Naive thymus-derived CD4-positive, alpha-beta T cell (primary cell): Measurements from ENCODE around the gene RNF207. TPM values are rescaled to one million over a fixed set of nuclear protein-coding genes. Genes with fewer than 3 reads are reported as not detected.

ENCODE experiments used
- ATAC-seq: fragments of 150-1000 bp; cut with Tn5 transposase; 2 replicates; pipeline ENCODE4 v1.10.0; 2021; ENCODE audit warnings: mild to moderate bottlenecking, moderate library complexity
- CTCF ChIA-PET: fragments of 350-600 bp; sonication (Branson Sonifier 250); formaldehyde crosslinking; loops from one replicate; lab custom pipeline; 2021; ENCODE audit warnings: antibody characterized with exemption; lab: Charles Lee
- POLR2A ChIA-PET: fragments of 350-600 bp; sonication (Branson Sonifier 250); formaldehyde crosslinking; loops from one replicate; lab custom pipeline; 2021; ENCODE audit warnings: antibody characterized with exemption, inconsistent platforms; lab: Charles Lee
- DNase-seq, 9 donors: peaks; one replicate each; pipeline versions ENCODE4 v3.0.0 to v3.0.0-alpha.2; 2020 to 2022; ENCODE audit warnings: mixed read lengths in 1 of 9
- H3K27ac ChIP-seq: one replicate; pipeline ENCODE4 v1.7.0; 2013; ENCODE audit warnings: mild to moderate bottlenecking, low read depth, low read length, moderate library complexity
- H3K27me3 ChIP-seq, 2 donors: one replicate each; pipeline ENCODE4 v1.7.0; 2013; ENCODE audit warnings: low read length in 2 of 2, mild to moderate bottlenecking in 2 of 2, moderate library complexity in 2 of 2; ENCODE audit not compliant: control insufficient read depth in 2 of 2, insufficient read depth in 2 of 2
- H3K36me3 ChIP-seq, 3 experiments: 1 replicate in 2 of 3; 2 replicates in 1 of 3; pipeline ENCODE4 v1.7.0; 2013; ENCODE audit warnings: low read length in 3 of 3, mild to moderate bottlenecking in 3 of 3, moderate library complexity in 1 of 3; ENCODE audit not compliant: insufficient read depth in 3 of 3, control insufficient read depth in 2 of 3
- H3K4me1 ChIP-seq, 2 donors: one replicate each; pipeline ENCODE4 v1.7.0; 2013; ENCODE audit warnings: low read length in 2 of 2, mild to moderate bottlenecking in 2 of 2, moderate library complexity in 1 of 2; ENCODE audit not compliant: control insufficient read depth in 2 of 2, insufficient read depth in 2 of 2
- H3K4me3 ChIP-seq: 2 replicates; pipeline ENCODE4 v1.7.0; 2013; ENCODE audit warnings: mild to moderate bottlenecking, low read length
- H3K9me3 ChIP-seq, 3 experiments: 1 replicate in 2 of 3; 2 replicates in 1 of 3; pipeline ENCODE4 v1.7.0; 2013; ENCODE audit warnings: low read length in 3 of 3; ENCODE audit not compliant: control insufficient read depth in 2 of 3
- H3K27ac Mint-ChIP-seq, 9 donors: one replicate each; pipeline ENCODE4 v1.8.0; 2020 to 2022; ENCODE audit warnings: mixed read lengths in 9 of 9, mild to moderate bottlenecking in 8 of 9, moderate library complexity in 5 of 9, inconsistent platforms in 2 of 9
- H3K27me3 Mint-ChIP-seq, 5 donors: one replicate each; pipeline ENCODE4 v1.8.0; 2021 to 2022; ENCODE audit warnings: mixed read lengths in 5 of 5, mild to moderate bottlenecking in 1 of 5
- H3K36me3 Mint-ChIP-seq, 5 donors: one replicate each; pipeline ENCODE4 v1.8.0; 2020 to 2022; ENCODE audit warnings: mixed read lengths in 5 of 5, mild to moderate bottlenecking in 3 of 5, inconsistent platforms in 1 of 5
- H3K4me1 Mint-ChIP-seq, 7 donors: one replicate each; pipeline ENCODE4 v1.8.0; 2020 to 2022; ENCODE audit warnings: mixed read lengths in 7 of 7, mild to moderate bottlenecking in 3 of 7, inconsistent platforms in 1 of 7
- H3K4me3 Mint-ChIP-seq, 10 donors: one replicate each; pipeline ENCODE4 v1.8.0; 2020 to 2022; ENCODE audit warnings: mild to moderate bottlenecking in 10 of 10, mixed read lengths in 10 of 10, moderate library complexity in 6 of 10, inconsistent platforms in 2 of 10
- H3K9me3 Mint-ChIP-seq, 11 donors: one replicate each; pipeline ENCODE4 v1.8.0; 2020 to 2022; ENCODE audit warnings: mixed read lengths in 11 of 11, mild to moderate bottlenecking in 4 of 11, inconsistent platforms in 1 of 11, moderate library complexity in 1 of 11
- intact Hi-C, 2 donors: fragments of 100-400 bp; cut with micrococcal nuclease; formaldehyde crosslinking; loops; one replicate each; pipeline ENCODE4 v1.15.1; 2023
- polyA plus RNA-seq, 2 donors: library from polyadenylated mRNA; unstranded; fragments of 300-500 nt; fragmentation: Illumina TruSeq; gene quantifications; one replicate each; pipeline ENCODE4 v1.2.3, GENCODE V29; 2021
- total RNA-seq, 6 experiments: library from RNA in 5 of 6; stranded (reverse) in 5 of 6; gene quantifications; 1 replicate in 5 of 6; 2 replicates in 1 of 6; pipeline ENCODE4 v1.2.3 and lab custom pipeline; 2021 to 2026

Gene RNF207
- total and polyA plus RNA-seq, 7 experiments from 2014 or later = 0.09 to 83.6 (median 0.81) TPM

DNA sequence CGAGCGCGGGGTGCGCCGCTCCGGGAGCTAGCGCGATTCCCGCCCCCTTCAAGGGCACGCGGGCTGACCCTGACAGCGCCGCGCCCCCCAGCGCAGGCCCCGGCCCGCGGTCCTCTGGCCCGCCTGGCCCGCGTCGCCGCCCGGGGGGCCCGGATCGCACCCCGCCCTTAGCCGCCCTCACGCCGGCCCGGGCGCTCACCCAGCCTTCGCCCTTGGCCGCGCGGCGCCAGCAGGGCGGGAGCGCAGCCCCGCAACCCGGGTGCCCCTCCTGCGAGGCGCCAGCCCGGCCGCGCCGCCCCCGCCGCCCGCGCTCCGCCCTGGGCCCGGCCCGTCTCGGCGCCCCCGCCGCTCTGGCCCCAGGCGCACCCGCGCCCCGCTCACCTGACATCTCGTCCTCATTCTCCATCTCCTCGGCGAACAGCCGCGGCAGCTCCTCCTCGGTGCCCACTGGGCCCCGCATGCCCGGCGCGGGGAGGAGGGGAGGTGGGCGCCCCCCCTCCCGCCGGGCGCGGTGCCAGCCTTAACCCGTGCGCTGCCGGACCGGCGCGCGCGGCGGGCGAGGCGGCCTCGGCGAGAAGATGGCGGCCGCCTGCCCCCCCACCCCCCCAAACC, 26.2 kb upstream of the RNF207 start:
- POLR2A ChIA-PET = no interaction called here
- Mint-ChIP-seq H3K9me3 (peaks cover 0 to 2% (median 0%) of the 10 kb centered on the region in 11 donors), H3K4me3 (peak overlapping the region in 1 of 10 donors; percentile 84), H3K27me3 (peaks cover 29 to 46% (median 33%) of the 10 kb centered on the region in 5 donors), H3K4me1 (peaks cover 10 to 40% (median 27%) of the 10 kb centered on the region in 7 donors), H3K27ac (no peak overlapping the region), H3K36me3 (peaks cover 0 to 5% (median 2%) of the 10 kb centered on the region in 5 donors)
- Histone ChIP-seq H3K27me3 (peaks cover 3 to 13% of the 10 kb centered on the region in 2 donors), H3K36me3 (peaks cover 0 to 3% (median 0%) of the 10 kb centered on the region in 3 experiments), H3K27ac (no peak overlapping the region), H3K4me1 (no peaks in the 10 kb centered on the region), H3K4me3 (no peak overlapping the region), H3K9me3 (no peaks in the 10 kb centered on the region)
- CTCF ChIA-PET = no interaction called here
- no peak for ATAC-seq
- no peak for DNase-seq
- intact Hi-C loops = no loop called here

DNA sequence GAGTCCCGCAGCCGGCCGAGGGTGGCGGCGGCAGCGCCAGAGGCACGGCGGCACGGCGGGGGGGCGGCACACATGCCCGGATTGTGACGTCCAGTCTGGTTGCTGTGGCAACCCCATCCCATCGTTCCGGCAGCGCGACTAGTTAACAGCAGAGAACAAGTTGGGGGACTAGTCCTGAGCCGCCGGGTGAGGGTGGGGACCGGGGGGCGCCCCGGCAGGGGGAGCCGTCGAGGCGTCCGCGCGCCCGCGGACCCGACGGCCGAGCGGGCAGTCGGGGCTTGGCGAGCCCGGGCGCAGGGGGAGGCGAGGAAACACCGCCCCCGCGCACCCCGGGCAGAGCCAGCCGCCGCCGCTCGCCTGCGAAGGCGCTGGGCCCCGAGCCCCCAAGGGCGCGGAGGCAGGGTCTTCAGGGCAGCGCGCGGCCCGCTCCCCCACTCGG, 25.6 kb upstream of the RNF207 start, which contains the start of gene CHD5:
TSS of gene CHD5 (minus strand) at position 54 of the 439 bp plus-strand sequence. CDS start 298 bp downstream, outside the sequence.
- H3K27ac Mint-ChIP-seq = no peak within 1 kb of the TSS
- no peak for DNase-seq
- H3K36me3 Mint-ChIP-seq = peaks cover 0 to 5% (median 2%) of the 10 kb centered on the region in 5 donors
- peak; percentile 29 for ATAC-seq
- H3K27me3 ChIP-seq = peaks cover 3 to 13% of the 10 kb centered on the region in 2 donors
- peaks cover 29 to 46% (median 33%) of the 10 kb centered on the region in 5 donors for H3K27me3 Mint-ChIP-seq
- no peak within 1 kb of the TSS for H3K4me3 ChIP-seq
- H3K9me3 ChIP-seq = no peaks in the 10 kb centered on the region
- H3K36me3 ChIP-seq = peaks cover 0 to 6% (median 0%) of the 10 kb centered on the region in 3 experiments
- H3K27ac ChIP-seq = no peak within 1 kb of the TSS
- intact Hi-C loops = no loop called here
- H3K4me3 Mint-ChIP-seq = peak within 1 kb of the TSS in 9 of 10 donors; percentile 58 to 84 (median 74)
- ChIA-PET CTCF (no interaction called here), POLR2A (no interaction called here)
- H3K9me3 Mint-ChIP-seq = peaks cover 0 to 2% (median 0%) of the 10 kb centered on the region in 11 donors
- peaks cover 10 to 40% (median 27%) of the 10 kb centered on the region in 7 donors for H3K4me1 Mint-ChIP-seq
- H3K4me1 ChIP-seq = no peaks in the 10 kb centered on the region

DNA sequence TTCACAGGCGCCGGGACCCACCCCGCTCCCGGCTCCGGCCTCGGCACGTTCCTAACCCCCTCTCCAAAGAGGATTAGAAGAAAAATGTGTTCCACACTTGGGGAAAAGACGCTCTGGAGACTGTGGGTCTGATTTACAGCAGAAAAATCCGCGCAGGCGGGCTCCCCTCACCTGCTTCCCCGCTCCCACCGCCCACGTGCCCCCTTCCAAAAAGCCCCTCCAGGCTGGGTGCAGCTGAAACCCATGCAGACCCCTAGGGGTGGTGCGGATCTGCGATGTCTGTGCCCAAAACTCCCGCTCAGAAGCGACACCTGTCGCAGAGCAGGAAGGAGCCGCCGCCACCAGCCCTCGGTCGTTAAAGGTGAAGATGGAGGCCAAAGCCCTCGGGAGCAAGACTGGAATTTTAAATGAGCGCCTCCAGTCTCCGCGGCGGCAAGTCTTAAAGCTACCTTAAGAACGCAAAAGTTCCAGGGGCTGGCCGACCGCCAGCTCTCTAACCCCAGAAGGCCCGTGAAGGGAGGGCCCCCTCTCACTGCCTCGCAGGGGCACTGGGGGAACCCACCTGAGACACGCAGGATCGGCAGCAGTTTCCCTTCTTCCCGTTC, 25.1 kb upstream of the RNF207 start:
- ChIA-PET CTCF (no interaction called here), POLR2A (no interaction called here)
- intact Hi-C loops = no loop called here
- Mint-ChIP-seq H3K27me3 (peaks cover 29 to 46% (median 33%) of the 10 kb centered on the region in 5 donors), H3K4me1 (peaks cover 12 to 42% (median 27%) of the 10 kb centered on the region in 7 donors), H3K27ac (no peak overlapping the region), H3K9me3 (peaks cover 0 to 2% (median 0%) of the 10 kb centered on the region in 11 donors), H3K36me3 (peaks cover 0 to 7% (median 3%) of the 10 kb centered on the region in 5 donors), H3K4me3 (peak overlapping the region in 9 of 10 donors; percentile 58 to 82 (median 70))
- Histone ChIP-seq H3K27me3 (peaks cover 3 to 13% of the 10 kb centered on the region in 2 donors), H3K27ac (no peak overlapping the region), H3K4me1 (no peaks in the 10 kb centered on the region), H3K4me3 (no peak overlapping the region), H3K9me3 (no peaks in the 10 kb centered on the region), H3K36me3 (peaks cover 0 to 12% (median 0%) of the 10 kb centered on the region in 3 experiments)
- ATAC-seq = no peak
- no peak for DNase-seq

DNA sequence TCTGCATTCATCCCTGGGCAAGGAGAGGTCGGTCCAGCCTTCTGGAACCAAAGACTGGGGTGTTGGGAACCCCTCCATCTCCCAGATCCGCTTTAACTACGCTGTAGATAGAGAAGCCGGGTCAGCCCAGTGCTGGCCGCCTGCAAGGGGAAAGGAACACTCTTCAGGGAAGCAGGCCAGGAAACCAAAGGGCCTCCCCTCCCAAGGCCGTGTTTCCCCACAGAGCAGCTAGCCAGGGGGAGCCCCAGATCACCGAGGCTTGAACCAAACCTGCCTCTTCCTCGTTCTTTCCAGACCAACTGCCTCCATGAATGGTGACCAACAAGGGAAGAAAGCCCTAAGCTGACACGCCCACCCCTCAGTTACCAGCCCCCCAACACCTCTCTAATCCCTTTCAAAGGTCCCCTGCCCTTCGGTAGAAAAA, 24.6 kb upstream of the RNF207 start:
- Histone ChIP-seq H3K36me3 (peaks cover 0 to 15% (median 0%) of the 10 kb centered on the region in 3 experiments), H3K27me3 (peaks cover 3 to 13% of the 10 kb centered on the region in 2 donors), H3K9me3 (no peaks in the 10 kb centered on the region), H3K27ac (no peak overlapping the region), H3K4me1 (no peaks in the 10 kb centered on the region), H3K4me3 (no peak overlapping the region)
- Mint-ChIP-seq H3K9me3 (peaks cover 0 to 2% (median 0%) of the 10 kb centered on the region in 11 donors), H3K4me1 (peaks cover 15 to 45% (median 27%) of the 10 kb centered on the region in 7 donors), H3K27ac (peak overlapping the region in 1 of 9 donors; percentile 12), H3K27me3 (peaks cover 29 to 46% (median 32%) of the 10 kb centered on the region in 5 donors), H3K36me3 (peaks cover 0 to 10% (median 5%) of the 10 kb centered on the region in 5 donors), H3K4me3 (peak overlapping the region in 9 of 10 donors; percentile 49 to 82 (median 70))
- DNase-seq = no peak
- intact Hi-C loops = no loop called here
- ChIA-PET CTCF (interaction anchor here (0.6 kb wide), 1 partner anchor 25 kb away, joined by 3 read pairs; no protein-coding TSS in a partner anchor), POLR2A (no interaction called here)
- ATAC-seq = no peak

DNA sequence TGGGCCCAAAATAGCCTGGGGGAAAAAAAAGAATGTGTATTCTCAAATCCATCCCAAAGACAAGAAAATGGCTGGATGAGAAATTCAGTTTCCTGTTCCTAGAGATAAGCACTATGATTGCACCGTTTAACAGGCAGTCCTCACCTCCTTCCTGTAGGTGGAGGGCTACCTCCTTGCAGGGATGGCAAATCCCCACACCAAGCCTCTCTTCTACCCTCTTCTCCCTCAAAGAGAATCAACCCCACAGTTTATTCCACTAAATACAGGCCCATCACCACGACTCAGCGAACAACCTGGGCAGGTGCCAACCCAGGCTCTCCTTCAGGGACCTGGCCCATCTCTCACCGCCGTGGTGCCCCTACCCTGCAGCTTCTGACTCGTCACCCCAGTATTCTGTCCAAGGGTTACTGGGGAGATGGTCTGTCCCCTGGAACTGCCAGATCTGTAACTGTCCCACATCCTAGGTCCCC, 22.4 kb upstream of the RNF207 start:
- DNase-seq (no peak), ATAC-seq (peak; percentile 18)
- peaks cover 0 to 2% (median 0%) of the 10 kb centered on the region in 11 donors for H3K9me3 Mint-ChIP-seq
- ChIA-PET POLR2A (no interaction called here), CTCF (no interaction called here)
- no peaks in the 10 kb centered on the region for H3K4me1 ChIP-seq
- intact Hi-C loops = no loop called here
- H3K27me3 Mint-ChIP-seq = peaks cover 10 to 25% (median 17%) of the 10 kb centered on the region in 5 donors
- no peak overlapping the region for H3K27ac Mint-ChIP-seq
- H3K36me3 ChIP-seq = peaks cover 0 to 28% (median 0%) of the 10 kb centered on the region in 3 experiments
- peaks cover 13 to 33% (median 23%) of the 10 kb centered on the region in 7 donors for H3K4me1 Mint-ChIP-seq
- H3K27me3 ChIP-seq = peaks cover 3 to 5% of the 10 kb centered on the region in 2 donors
- H3K4me3 ChIP-seq = no peak overlapping the region
- no peaks in the 10 kb centered on the region for H3K9me3 ChIP-seq
- H3K4me3 Mint-ChIP-seq = no peak overlapping the region
- H3K27ac ChIP-seq = no peak overlapping the region
- H3K36me3 Mint-ChIP-seq = peaks cover 0 to 14% (median 9%) of the 10 kb centered on the region in 5 donors

DNA sequence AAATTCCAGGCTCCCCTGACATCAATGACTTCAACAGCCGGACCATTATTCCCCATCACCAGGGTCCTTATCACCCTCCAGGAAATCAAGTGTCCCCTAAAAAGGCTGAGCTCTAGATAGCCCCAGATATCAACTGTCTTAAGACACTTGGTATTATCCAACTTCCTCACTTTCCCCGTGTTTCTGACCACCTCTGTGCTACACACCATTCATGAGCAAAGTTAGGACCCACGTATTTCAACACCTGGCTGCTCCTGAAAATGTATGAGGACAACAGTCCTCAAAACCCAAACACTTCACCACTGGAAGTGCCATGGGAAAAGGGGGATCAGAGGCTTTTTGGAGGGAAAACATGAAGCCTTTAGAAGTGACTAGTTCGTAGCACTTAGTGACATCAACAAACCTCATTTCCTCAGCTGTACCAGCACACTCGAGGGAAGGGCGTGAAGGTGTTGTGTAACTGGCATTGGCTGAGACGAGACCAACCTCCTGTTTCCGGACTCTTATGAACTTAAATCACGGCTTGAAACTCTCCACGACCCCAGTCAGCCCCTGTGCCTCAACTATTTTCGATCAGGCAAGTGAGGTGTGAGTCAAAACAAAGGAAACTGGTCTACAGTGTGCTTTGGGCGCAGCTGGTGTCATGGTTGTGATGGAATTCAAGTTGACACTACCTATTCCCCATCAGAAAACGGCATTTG, 21.7 kb upstream of the RNF207 start:
- Mint-ChIP-seq H3K9me3 (peaks cover 0 to 2% (median 0%) of the 10 kb centered on the region in 11 donors), H3K4me3 (no peak overlapping the region), H3K4me1 (peaks cover 18 to 32% (median 21%) of the 10 kb centered on the region in 7 donors), H3K27ac (no peak overlapping the region), H3K27me3 (peaks cover 7 to 20% (median 12%) of the 10 kb centered on the region in 5 donors), H3K36me3 (peaks cover 5 to 20% (median 12%) of the 10 kb centered on the region in 5 donors)
- intact Hi-C loops = loop anchor here in 1 of 2 donors (2.0 kb wide), 1 partner anchor 75 kb away; no protein-coding TSS in a partner anchor
- Histone ChIP-seq H3K27me3 (peaks cover 3 to 4% of the 10 kb centered on the region in 2 donors), H3K27ac (no peak overlapping the region), H3K9me3 (no peaks in the 10 kb centered on the region), H3K4me1 (no peaks in the 10 kb centered on the region), H3K4me3 (no peak overlapping the region), H3K36me3 (peaks cover 0 to 34% (median 0%) of the 10 kb centered on the region in 3 experiments)
- ChIA-PET CTCF (no interaction called here), POLR2A (no interaction called here)
- ATAC-seq = no peak
- no peak for DNase-seq
